Natural killer cell (primary cell): ENCODE data around the gene RANGAP1. TPM values are rescaled to one million over a fixed set of nuclear protein-coding genes. Genes with fewer than 3 reads are reported as not detected.
"Not testable (repeated sequence)": the region's sequence is repeated elsewhere in the genome, so short reads cannot be mapped to it uniquely, and the experiment has no call there.

ENCODE experiments used
- ATAC-seq, 3 donors: fragments of 150-1000 bp in 2 of 3; fragments of 200-7000 bp in 1 of 3; cut with Tn5 transposase; 1 replicate in 1 of 3; 2 replicates in 2 of 3; pipeline ENCODE4 v1.10.0; 2021; ENCODE audit warnings: mild to moderate bottlenecking in 2 of 3, moderate library complexity in 2 of 3
- DNase-seq, 2 donors: peaks; one replicate each; pipeline versions ENCODE4 v3.0.0 to v3.0.0-alpha.2; 2013 to 2021; ENCODE audit warnings: mixed read lengths in 1 of 2
- H3K27ac ChIP-seq: one replicate; pipeline ENCODE4 v1.5.1; 2013; ENCODE audit warnings: mild to moderate bottlenecking, low read length
- H3K27me3 ChIP-seq: one replicate; pipeline ENCODE4 v1.6.1; 2013; ENCODE audit warnings: low read length; ENCODE audit not compliant: control insufficient read depth, insufficient read depth
- H3K36me3 ChIP-seq: one replicate; pipeline ENCODE4 v1.6.1; 2013; ENCODE audit warnings: low read length; ENCODE audit not compliant: control insufficient read depth, insufficient read depth
- H3K4me1 ChIP-seq: one replicate; pipeline ENCODE4 v1.6.1; 2013; ENCODE audit warnings: low read length; ENCODE audit not compliant: control insufficient read depth, insufficient read depth
- H3K4me3 ChIP-seq: one replicate; pipeline ENCODE4 v1.5.1; 2013; ENCODE audit warnings: low read length
- H3K9me3 ChIP-seq: one replicate; pipeline ENCODE4 v1.6.1; 2013; ENCODE audit warnings: low read length; ENCODE audit not compliant: control insufficient read depth, insufficient read depth
- H3K27ac Mint-ChIP-seq, 2 donors: one replicate each; pipeline ENCODE4 v1.8.0; 2022; ENCODE audit warnings: mild to moderate bottlenecking in 2 of 2, mixed read lengths in 2 of 2, moderate library complexity in 1 of 2
- H3K27me3 Mint-ChIP-seq, 2 donors: one replicate each; pipeline ENCODE4 v1.8.0; 2022; ENCODE audit warnings: low read depth in 2 of 2, mixed read lengths in 2 of 2
- H3K36me3 Mint-ChIP-seq: one replicate; pipeline ENCODE4 v1.8.0; 2022; ENCODE audit warnings: mixed read lengths
- H3K4me1 Mint-ChIP-seq, 2 donors: one replicate each; pipeline ENCODE4 v1.8.0; 2022; ENCODE audit warnings: mixed read lengths in 2 of 2
- H3K4me3 Mint-ChIP-seq: one replicate; pipeline ENCODE4 v1.8.0; 2022; ENCODE audit warnings: mild to moderate bottlenecking, moderate library complexity, mixed read lengths
- H3K9me3 Mint-ChIP-seq, 2 donors: one replicate each; pipeline ENCODE4 v1.8.0; 2022; ENCODE audit warnings: mixed read lengths in 2 of 2
- CTCF ChIP-seq: fragments of 200-600 bp; IDR thresholded peaks from one replicate; pipeline ENCODE4 v1.8.0; 2022; ENCODE audit warnings: antibody characterized with exemption
- WGBS: methylation state at CpG from one replicate; pipeline ENCODE4 v1.1.7; 2013; ENCODE audit warnings: missing lambda C conversion rate; ENCODE audit not compliant: insufficient coverage; 5-methylcytosine and 5-hydroxymethylcytosine counted together
- intact Hi-C: fragments of 100-400 bp; cut with micrococcal nuclease; formaldehyde crosslinking; loops from one replicate; pipeline ENCODE4 v1.14.2; 2022
- total RNA-seq, 4 donors: library from RNA; stranded (reverse); fragments of 120-200 nt in 1 of 4; gene quantifications; one replicate each; pipeline versions ENCODE4 v1.2.3 to v1.2.4, GENCODE V29; 2013 to 2022

The RANGAP1 gene
- total RNA-seq, 3 donors from 2014 or later (not counting 1 experiment from before 2014, with no cell fraction given) = 44.0 to 54.2 (median 54.0) TPM

GRCh38 chr22:41263704-41264103 is 22.3 kb downstream of the RANGAP1 start:
- H3K4me1 Mint-ChIP-seq = no peaks in the 10 kb centered on the region
- DNase-seq (no peak), ATAC-seq (no peak)
- H3K27ac ChIP-seq = no peak overlapping the region
- H3K27me3 Mint-ChIP-seq = no peaks in the 10 kb centered on the region
- peaks cover 76% of the 10 kb centered on the region for H3K36me3 ChIP-seq
- no peak overlapping the region for H3K27ac Mint-ChIP-seq
- H3K27me3 ChIP-seq = no peaks in the 10 kb centered on the region
- intact Hi-C loops = no loop called here
- H3K9me3 ChIP-seq = no peaks in the 10 kb centered on the region
- H3K4me1 ChIP-seq = no peaks in the 10 kb centered on the region
- no peaks in the 10 kb centered on the region for H3K9me3 Mint-ChIP-seq
- H3K4me3 Mint-ChIP-seq = no peak overlapping the region
- TF ChIP-seq CTCF = no peak
- no peaks in the 10 kb centered on the region for H3K36me3 Mint-ChIP-seq
- WGBS = 96% methylated on average over 2 of the region's 2 CpGs
- no peak overlapping the region for H3K4me3 ChIP-seq

- intact Hi-C loops = no loop called here
- ATAC-seq = no peak
- Histone ChIP-seq H3K27ac (no peak overlapping the region), H3K9me3 (no peaks in the 10 kb centered on the region), H3K27me3 (no peaks in the 10 kb centered on the region), H3K4me3 (no peak overlapping the region), H3K4me1 (no peaks in the 10 kb centered on the region), H3K36me3 (peaks cover 74% of the 10 kb centered on the region)
- no peak for DNase-seq
- 97% methylated on average over 15 of the region's 15 CpGs for WGBS
- H3K4me3 Mint-ChIP-seq = no peak overlapping the region
- H3K27me3 Mint-ChIP-seq = no peaks in the 10 kb centered on the region
- no peak overlapping the region for H3K27ac Mint-ChIP-seq
- H3K9me3 Mint-ChIP-seq = no peaks in the 10 kb centered on the region
- no peak for TF ChIP-seq CTCF
- no peaks in the 10 kb centered on the region for H3K36me3 Mint-ChIP-seq
- H3K4me1 Mint-ChIP-seq = no peaks in the 10 kb centered on the region
These were observed 23.7 kb downstream of the RANGAP1 start for GRCh38 chr22:41262250-41262765.

- no peak for TF ChIP-seq CTCF
- H3K27me3 ChIP-seq = no peaks in the 10 kb centered on the region
- ATAC-seq = no peak
- no peaks in the 10 kb centered on the region for H3K4me1 Mint-ChIP-seq
- H3K4me3 ChIP-seq = no peak overlapping the region
- H3K4me1 ChIP-seq = no peaks in the 10 kb centered on the region
- 98% methylated on average over 12 of the region's 12 CpGs for WGBS
- H3K36me3 ChIP-seq = peaks cover 74% of the 10 kb centered on the region
- no peak for DNase-seq
- no peaks in the 10 kb centered on the region for H3K36me3 Mint-ChIP-seq
- H3K9me3 Mint-ChIP-seq = no peaks in the 10 kb centered on the region
- intact Hi-C loops = no loop called here
- H3K27ac Mint-ChIP-seq = no peak overlapping the region
- H3K9me3 ChIP-seq = no peaks in the 10 kb centered on the region
- no peak overlapping the region for H3K27ac ChIP-seq
- H3K27me3 Mint-ChIP-seq = no peaks in the 10 kb centered on the region
- no peak overlapping the region for H3K4me3 Mint-ChIP-seq
These were observed 24.3 kb downstream of the RANGAP1 start for GRCh38 chr22:41261541-41262249.

DNA sequence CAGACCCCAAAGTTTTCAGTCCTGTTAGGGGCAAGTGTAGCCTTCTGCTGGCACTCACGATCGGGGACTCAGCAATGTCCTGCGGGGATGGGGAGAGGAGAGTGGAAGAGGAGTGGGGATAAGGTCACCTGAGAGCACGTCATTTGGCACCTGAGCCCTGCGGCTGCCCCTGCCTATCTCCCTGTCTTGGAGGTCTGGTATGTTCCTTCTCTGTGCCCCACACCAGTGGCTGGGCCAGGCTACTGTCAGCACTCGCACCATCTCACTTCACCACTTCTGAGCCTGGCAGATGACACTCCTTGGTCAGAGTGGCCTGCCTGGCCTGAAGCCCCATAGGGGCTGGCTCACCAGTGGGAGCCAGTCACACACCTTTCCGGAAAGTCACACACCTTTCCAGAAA is 25.1 kb downstream of the RANGAP1 start:
- ATAC-seq = no peak
- no peak for TF ChIP-seq CTCF
- H3K27me3 Mint-ChIP-seq = no peaks in the 10 kb centered on the region
- no peak overlapping the region for H3K4me3 Mint-ChIP-seq
- no peaks in the 10 kb centered on the region for H3K27me3 ChIP-seq
- no peaks in the 10 kb centered on the region for H3K4me1 Mint-ChIP-seq
- no peaks in the 10 kb centered on the region for H3K36me3 Mint-ChIP-seq
- no peak overlapping the region for H3K4me3 ChIP-seq
- DNase-seq = no peak
- no peaks in the 10 kb centered on the region for H3K4me1 ChIP-seq
- H3K9me3 ChIP-seq = no peaks in the 10 kb centered on the region
- peaks cover 78% of the 10 kb centered on the region for H3K36me3 ChIP-seq
- intact Hi-C loops = no loop called here
- 98% methylated on average over 7 of the region's 7 CpGs for WGBS
- no peaks in the 10 kb centered on the region for H3K9me3 Mint-ChIP-seq
- H3K27ac ChIP-seq = no peak overlapping the region
- no peak overlapping the region for H3K27ac Mint-ChIP-seq

- H3K27me3 ChIP-seq, intact Hi-C loops, H3K4me3 Mint-ChIP-seq, ATAC-seq, H3K27ac ChIP-seq, H3K9me3 ChIP-seq, H3K4me3 ChIP-seq, H3K4me1 Mint-ChIP-seq, DNase-seq, H3K4me1 ChIP-seq, H3K9me3 Mint-ChIP-seq, H3K36me3 Mint-ChIP-seq, H3K27me3 Mint-ChIP-seq, H3K27ac Mint-ChIP-seq: not testable (repeated sequence)
- 98% methylated on average over 4 of the region's 4 CpGs for WGBS
- H3K36me3 ChIP-seq = peaks cover 78% of the 10 kb centered on the region
These were observed 26.2 kb downstream of the RANGAP1 start for GRCh38 chr22:41259756-41260155.
